SK-N-SH treated with all-trans-retinoic acid at 6 μM for 48 hours (cell line): Measurements from ENCODE around the gene SPECC1L.

Source experiments
- ATAC-seq: fragments of 200-7000 bp; cut with Tn5 transposase; 3 replicates; pipeline ENCODE4 v1.9.1; 2020; ENCODE audit warnings: mild to moderate bottlenecking, moderate library complexity
- ARNTL ChIP-seq: fragments of 450-650 bp; formaldehyde crosslinking; IDR thresholded peaks from 2 replicates; pipeline ENCODE4 v1.5.0; 2020; ENCODE audit warnings: low read depth, mild to moderate bottlenecking, moderate library complexity, borderline replicate concordance
- CSDC2 ChIP-seq: fragments of 250-450 bp; sonication (Bioruptor Pico); IDR thresholded peaks from 2 replicates; pipeline ENCODE4 v1.5.0; 2020; ENCODE audit warnings: mild to moderate bottlenecking, moderate library complexity
- ESRRG ChIP-seq: fragments of 250-450 bp; sonication (Bioruptor Pico); IDR thresholded peaks from 2 replicates; pipeline ENCODE4 v1.6.1; 2021; ENCODE audit warnings: mild to moderate bottlenecking
- ISL1 ChIP-seq: fragments of 250-450 bp; sonication (Bioruptor Pico); IDR thresholded peaks from 2 replicates; pipeline ENCODE4 v2.1.2; 2022; ENCODE audit warnings: mild to moderate bottlenecking, moderate library complexity
- OSR1 ChIP-seq: fragments of 250-450 bp; sonication (Bioruptor Pico); IDR thresholded peaks from 2 replicates; pipeline ENCODE4 v1.8.0; 2022; ENCODE audit warnings: moderate library complexity, mild to moderate bottlenecking, inconsistent platforms
- PPARA ChIP-seq: fragments of 250-450 bp; sonication (Bioruptor Pico); IDR thresholded peaks from 2 replicates; pipeline ENCODE4 v1.5.0; 2020; ENCODE audit warnings: mild to moderate bottlenecking, borderline replicate concordance
- RARB ChIP-seq: fragments of 250-450 bp; sonication (Bioruptor Pico); IDR thresholded peaks from 2 replicates; pipeline ENCODE4 v1.8.0; 2021; ENCODE audit warnings: mild to moderate bottlenecking, moderate library complexity
- SNAI2 ChIP-seq: fragments of 250-450 bp; sonication (Bioruptor Pico); IDR thresholded peaks from 2 replicates; pipeline ENCODE4 v1.5.0; 2020; ENCODE audit warnings: mild to moderate bottlenecking, moderate library complexity
- TOX ChIP-seq: fragments of 250-450 bp; sonication (Bioruptor Pico); IDR thresholded peaks from 2 replicates; pipeline ENCODE4 v1.8.0; 2021; ENCODE audit warnings: mild to moderate bottlenecking, moderate library complexity, borderline replicate concordance
- ZC3H10 ChIP-seq: fragments of 250-450 bp; sonication (Bioruptor Pico); IDR thresholded peaks from 2 replicates; pipeline ENCODE4 v1.5.1; 2021; ENCODE audit warnings: mild to moderate bottlenecking, moderate library complexity
- ZFP3 ChIP-seq: fragments of 250-450 bp; sonication (Bioruptor Pico); IDR thresholded peaks from 2 replicates; pipeline ENCODE4 v1.5.0; 2020; ENCODE audit warnings: mild to moderate bottlenecking, moderate library complexity
- ZNF565 ChIP-seq: fragments of 450-650 bp; formaldehyde crosslinking; conservative IDR thresholded peaks from 2 replicates; pipeline ENCODE4 v1.5.0; 2020; ENCODE audit warnings: low read depth, mild to moderate bottlenecking, moderate library complexity
- ZNF70 ChIP-seq: fragments of 450-650 bp; formaldehyde crosslinking; IDR thresholded peaks from 2 replicates; pipeline ENCODE4 v1.5.0; 2020; ENCODE audit warnings: mild to moderate bottlenecking, moderate library complexity
- ZNF8 ChIP-seq: fragments of 450-650 bp; formaldehyde crosslinking; IDR thresholded peaks from 2 replicates; pipeline ENCODE4 v1.5.0; 2020; ENCODE audit warnings: mild to moderate bottlenecking, moderate library complexity
- TF ChIP-seq, protein P1 (sequence below): fragments of 250-450 bp; sonication (Bioruptor Pico); IDR thresholded peaks from 2 replicates; pipeline ENCODE4 v1.8.0; 2021; ENCODE audit warnings: low read depth, mild to moderate bottlenecking, moderate library complexity, borderline replicate concordance
- TF ChIP-seq, protein P2 (sequence below): fragments of 250-450 bp; sonication (Bioruptor Pico); IDR thresholded peaks from 2 replicates; pipeline ENCODE4 v1.5.0; 2020; ENCODE audit warnings: mild to moderate bottlenecking, moderate library complexity
- TF ChIP-seq, protein P3 (sequence below): fragments of 250-450 bp; sonication (Bioruptor Pico); IDR thresholded peaks from 2 replicates; pipeline ENCODE4 v1.5.1; 2020; ENCODE audit warnings: low read depth, mild to moderate bottlenecking, moderate library complexity

SPECC1L gene

DNA sequence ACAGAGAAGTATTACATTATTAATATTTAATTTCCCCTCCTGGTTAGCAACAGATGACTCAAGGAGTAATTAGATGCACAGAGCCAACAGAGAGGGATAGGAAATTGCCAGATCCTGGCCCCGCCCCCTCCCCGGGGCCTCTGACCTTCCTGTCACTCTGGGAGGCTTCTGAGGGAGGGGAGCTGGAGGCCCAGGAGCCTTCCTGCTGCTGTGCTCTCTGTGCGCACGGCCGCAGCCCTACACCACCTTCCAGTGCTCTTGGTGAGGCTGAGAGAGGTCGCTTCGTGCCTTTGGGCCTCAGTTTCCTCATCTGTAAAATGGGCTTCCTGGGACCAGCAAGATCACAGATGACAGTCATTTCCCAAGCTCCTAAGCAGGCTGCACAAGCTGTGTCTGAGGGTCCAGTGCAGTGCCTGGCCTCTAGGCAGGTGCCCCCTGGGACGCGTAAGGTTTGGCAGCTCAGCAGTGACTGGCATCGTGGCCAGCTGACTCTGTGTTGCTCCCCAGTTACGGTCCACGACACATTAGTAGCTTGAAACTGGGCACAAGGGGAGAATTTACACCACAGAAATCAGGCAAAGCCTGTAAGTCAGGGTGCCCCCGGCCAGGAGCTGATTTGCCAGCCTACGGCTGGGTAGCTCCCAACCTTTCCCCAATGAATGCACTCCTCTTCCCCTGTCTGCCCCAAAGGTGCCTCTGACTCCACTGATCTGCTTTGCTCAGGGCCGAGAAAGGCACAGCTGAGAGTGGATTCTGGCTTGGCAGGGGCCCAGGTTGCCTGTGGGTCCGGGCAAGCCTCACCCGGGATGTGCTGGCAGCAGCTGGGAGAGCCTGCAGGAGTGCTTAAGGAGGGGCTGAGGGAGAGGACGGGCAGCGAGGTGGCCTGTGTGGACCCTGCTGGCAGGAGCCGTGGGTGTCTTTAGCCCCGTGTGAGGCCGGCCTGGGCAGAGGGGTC, 159.1 kb downstream of the SPECC1L start (continued):
- TF ChIP-seq, protein P1, sequence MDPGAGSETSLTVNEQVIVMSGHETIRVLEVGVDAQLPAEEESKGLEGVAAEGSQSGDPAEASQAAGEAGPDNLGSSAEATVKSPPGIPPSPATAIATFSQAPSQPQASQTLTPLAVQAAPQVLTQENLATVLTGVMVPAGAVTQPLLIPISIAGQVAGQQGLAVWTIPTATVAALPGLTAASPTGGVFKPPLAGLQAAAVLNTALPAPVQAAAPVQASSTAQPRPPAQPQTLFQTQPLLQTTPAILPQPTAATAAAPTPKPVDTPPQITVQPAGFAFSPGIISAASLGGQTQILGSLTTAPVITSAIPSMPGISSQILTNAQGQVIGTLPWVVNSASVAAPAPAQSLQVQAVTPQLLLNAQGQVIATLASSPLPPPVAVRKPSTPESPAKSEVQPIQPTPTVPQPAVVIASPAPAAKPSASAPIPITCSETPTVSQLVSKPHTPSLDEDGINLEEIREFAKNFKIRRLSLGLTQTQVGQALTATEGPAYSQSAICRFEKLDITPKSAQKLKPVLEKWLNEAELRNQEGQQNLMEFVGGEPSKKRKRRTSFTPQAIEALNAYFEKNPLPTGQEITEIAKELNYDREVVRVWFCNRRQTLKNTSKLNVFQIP (CRISPR knock-in tag) = no peak
- TF ChIP-seq, protein P2, sequence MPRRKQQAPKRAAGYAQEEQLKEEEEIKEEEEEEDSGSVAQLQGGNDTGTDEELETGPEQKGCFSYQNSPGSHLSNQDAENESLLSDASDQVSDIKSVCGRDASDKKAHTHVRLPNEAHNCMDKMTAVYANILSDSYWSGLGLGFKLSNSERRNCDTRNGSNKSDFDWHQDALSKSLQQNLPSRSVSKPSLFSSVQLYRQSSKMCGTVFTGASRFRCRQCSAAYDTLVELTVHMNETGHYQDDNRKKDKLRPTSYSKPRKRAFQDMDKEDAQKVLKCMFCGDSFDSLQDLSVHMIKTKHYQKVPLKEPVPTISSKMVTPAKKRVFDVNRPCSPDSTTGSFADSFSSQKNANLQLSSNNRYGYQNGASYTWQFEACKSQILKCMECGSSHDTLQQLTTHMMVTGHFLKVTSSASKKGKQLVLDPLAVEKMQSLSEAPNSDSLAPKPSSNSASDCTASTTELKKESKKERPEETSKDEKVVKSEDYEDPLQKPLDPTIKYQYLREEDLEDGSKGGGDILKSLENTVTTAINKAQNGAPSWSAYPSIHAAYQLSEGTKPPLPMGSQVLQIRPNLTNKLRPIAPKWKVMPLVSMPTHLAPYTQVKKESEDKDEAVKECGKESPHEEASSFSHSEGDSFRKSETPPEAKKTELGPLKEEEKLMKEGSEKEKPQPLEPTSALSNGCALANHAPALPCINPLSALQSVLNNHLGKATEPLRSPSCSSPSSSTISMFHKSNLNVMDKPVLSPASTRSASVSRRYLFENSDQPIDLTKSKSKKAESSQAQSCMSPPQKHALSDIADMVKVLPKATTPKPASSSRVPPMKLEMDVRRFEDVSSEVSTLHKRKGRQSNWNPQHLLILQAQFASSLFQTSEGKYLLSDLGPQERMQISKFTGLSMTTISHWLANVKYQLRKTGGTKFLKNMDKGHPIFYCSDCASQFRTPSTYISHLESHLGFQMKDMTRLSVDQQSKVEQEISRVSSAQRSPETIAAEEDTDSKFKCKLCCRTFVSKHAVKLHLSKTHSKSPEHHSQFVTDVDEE = no peak
- TF ChIP-seq SNAI2 (no peak), ZNF8 (CRISPR knock-in tag) (no peak)

DNA sequence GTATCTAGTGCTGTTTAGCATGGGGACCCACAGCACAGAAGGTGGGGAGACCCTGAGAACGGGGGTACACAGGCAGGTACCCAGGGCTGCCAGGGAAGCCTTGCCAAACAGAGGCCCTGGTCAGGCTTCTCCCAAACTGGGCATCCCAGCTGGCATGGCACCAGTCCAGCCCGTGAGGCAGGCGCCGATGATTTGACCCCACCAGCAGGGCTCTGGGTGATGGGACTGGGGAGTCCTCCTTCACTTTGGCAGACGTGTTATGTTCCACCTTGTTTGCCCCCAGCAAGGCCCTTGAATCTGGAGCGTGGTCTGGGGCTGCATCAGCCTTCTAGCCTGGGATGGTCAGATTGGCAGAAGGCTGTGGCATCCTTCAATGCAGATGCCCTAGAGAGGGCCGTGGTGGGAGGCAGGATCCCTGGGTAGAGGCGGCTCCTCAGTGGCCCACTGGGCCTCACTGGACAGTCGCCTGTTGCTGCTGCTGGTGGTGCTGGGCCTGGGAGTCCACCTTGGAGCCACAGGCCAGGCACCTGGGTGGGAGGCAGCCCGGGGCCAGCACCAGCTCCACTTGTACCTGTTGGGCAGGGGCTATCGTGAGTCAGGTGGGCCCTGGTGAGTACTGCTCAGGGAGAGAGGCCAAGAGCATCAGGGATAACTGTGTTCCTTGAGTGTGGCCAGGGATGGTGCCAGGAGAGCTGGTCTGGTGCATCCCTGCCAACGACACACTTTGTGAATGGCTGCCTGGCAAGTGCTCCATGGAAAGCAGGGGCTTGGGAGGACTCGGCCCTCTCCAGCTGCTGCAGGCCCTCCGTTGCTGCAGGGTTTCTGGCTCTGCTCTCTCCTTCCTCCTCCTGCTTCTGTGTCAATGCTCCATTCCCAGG, 160.0 kb downstream of the SPECC1L start:
- ATAC-seq = no peak
- TF ChIP-seq RARB (CRISPR knock-in tag) = no peak
- no peak for TF ChIP-seq ZC3H10 (CRISPR knock-in tag)
- no peak for TF ChIP-seq CSDC2 (CRISPR knock-in tag)
- TF ChIP-seq ISL1 (CRISPR knock-in tag) = no peak
- TF ChIP-seq ZNF565 (CRISPR knock-in tag) = no peak
- no peak for TF ChIP-seq ZNF70 (CRISPR knock-in tag)
- TF ChIP-seq, protein P1 (CRISPR knock-in tag) = no peak
- no peak for TF ChIP-seq ZNF8 (CRISPR knock-in tag)
- no peak for TF ChIP-seq PPARA (CRISPR knock-in tag)
- no peak for TF ChIP-seq ARNTL (CRISPR knock-in tag)
- TF ChIP-seq ESRRG (CRISPR knock-in tag) = no peak
- TF ChIP-seq ZFP3 = no peak
- TF ChIP-seq TOX = no peak
- no peak for TF ChIP-seq SNAI2
- TF ChIP-seq, protein P3, sequence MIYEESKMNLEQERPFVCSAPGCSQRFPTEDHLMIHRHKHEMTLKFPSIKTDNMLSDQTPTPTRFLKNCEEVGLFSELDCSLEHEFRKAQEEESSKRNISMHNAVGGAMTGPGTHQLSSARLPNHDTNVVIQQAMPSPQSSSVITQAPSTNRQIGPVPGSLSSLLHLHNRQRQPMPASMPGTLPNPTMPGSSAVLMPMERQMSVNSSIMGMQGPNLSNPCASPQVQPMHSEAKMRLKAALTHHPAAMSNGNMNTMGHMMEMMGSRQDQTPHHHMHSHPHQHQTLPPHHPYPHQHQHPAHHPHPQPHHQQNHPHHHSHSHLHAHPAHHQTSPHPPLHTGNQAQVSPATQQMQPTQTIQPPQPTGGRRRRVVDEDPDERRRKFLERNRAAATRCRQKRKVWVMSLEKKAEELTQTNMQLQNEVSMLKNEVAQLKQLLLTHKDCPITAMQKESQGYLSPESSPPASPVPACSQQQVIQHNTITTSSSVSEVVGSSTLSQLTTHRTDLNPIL (CRISPR knock-in tag) = no peak
- TF ChIP-seq, protein P2 = no peak
- TF ChIP-seq OSR1 = no peak
- TF ChIP-seq, all 23 proteins: peak for 0
